Measurements from ENCODE around the gene NCLN. TPM values are rescaled to one million over a fixed set of nuclear protein-coding genes. Genes with fewer than 3 reads are reported as not detected.
"Not testable (repeated sequence)": the region's sequence is repeated elsewhere in the genome, so short reads cannot be mapped to it uniquely, and the experiment has no call there.

Gene NCLN
- total and polyA plus RNA-seq, 2 donors, result 14.5 to 62.6 TPM

DNA sequence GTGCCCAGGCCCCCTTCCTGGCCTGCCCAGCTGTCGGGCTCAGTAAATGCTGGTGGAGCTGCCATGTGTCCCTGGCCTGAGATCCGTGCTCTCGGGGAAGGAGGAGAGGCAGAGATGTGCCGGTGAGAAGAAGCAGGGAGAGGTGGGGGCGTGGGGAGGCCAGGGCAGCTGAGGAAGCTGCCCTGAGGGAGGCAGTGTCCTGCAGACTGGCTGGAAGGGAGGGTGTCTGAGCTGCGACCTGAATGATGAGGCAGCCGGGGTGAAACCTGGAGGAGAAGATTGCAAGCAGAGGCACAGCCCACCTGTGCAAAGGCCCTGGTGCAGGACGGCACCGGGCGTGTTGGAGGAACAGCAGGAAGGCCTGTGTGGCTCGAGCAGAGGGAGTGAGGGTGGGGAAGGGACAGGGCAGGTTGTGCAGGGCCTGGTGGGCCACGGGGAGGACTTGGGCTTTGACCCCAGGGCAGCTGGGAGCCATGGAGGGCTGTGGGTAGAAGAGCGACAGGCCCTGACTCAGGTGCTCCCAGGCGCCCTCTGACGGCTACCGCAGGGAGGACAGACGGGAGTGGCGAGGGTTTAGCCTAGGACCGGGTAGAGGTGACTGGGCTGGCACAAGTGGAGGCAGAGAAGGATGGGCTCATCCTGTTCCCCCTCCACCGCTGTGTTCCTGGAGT lies 24.8 kb downstream of the NCLN start:
- Histone ChIP-seq H3K4me3 (ENCODE audit: low read length in 2 of 2) (no peak overlapping the region), H3K4me1 (ENCODE audit: control insufficient read depth in 2 of 2, insufficient read depth in 2 of 2, low read length in 2 of 2) (no peaks in the 10 kb centered on the region), H3K36me3 (ENCODE audit: control insufficient read depth in 2 of 2, insufficient read depth in 2 of 2, low read length in 1 of 2) (peaks cover 20 to 30% of the 10 kb centered on the region in 2 donors), H3K9me3 (ENCODE audit: control insufficient read depth in 2 of 2, insufficient read depth in 1 of 2, low read length in 1 of 2) (no peaks in the 10 kb centered on the region), H3K27ac (ENCODE audit: low read depth in 1 of 2, low read length in 1 of 2) (no peak overlapping the region), H3K27me3 (ENCODE audit: control insufficient read depth in 2 of 2, insufficient read depth in 1 of 2, low read length in 1 of 2) (no peaks in the 10 kb centered on the region)
- 57% methylated on average over 20 of the region's 20 CpGs for WGBS
- DNase-seq (ENCODE audit: low read depth in 6 of 9, low spot score in 9 of 9), result peak in 4 of 9 donors; percentile 30 to 60 (median 48)

DNA sequence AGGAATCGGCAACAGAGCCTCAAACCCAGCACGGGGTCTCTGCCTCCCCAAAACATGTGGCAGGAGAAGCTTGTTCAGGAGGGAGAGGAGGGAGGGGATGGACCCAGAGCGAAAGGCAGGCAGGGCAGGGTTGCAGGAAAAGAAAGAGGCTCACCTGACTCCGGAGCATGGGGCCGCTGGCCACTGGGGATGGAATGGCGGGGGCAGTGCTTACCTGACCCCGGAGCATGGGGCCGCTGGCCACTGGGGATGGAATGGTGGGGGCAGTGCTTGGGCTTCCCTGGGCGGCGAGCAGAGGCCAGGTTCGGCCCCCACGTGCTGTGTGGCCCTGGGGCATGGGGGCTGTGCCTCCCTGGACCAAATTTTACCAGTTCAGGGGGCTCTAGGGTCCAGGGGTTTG lies 25.5 kb downstream of the NCLN start:
- Histone ChIP-seq H3K27me3 (ENCODE audit: control insufficient read depth in 2 of 2, insufficient read depth in 1 of 2, low read length in 1 of 2) (no peaks in the 10 kb centered on the region), H3K4me3 (ENCODE audit: low read length in 2 of 2) (no peak overlapping the region), H3K9me3 (ENCODE audit: control insufficient read depth in 2 of 2, insufficient read depth in 1 of 2, low read length in 1 of 2) (no peaks in the 10 kb centered on the region), H3K36me3 (ENCODE audit: control insufficient read depth in 2 of 2, insufficient read depth in 2 of 2, low read length in 1 of 2) (peaks cover 20 to 24% of the 10 kb centered on the region in 2 donors), H3K4me1 (ENCODE audit: control insufficient read depth in 2 of 2, insufficient read depth in 2 of 2, low read length in 2 of 2) (no peaks in the 10 kb centered on the region), H3K27ac (ENCODE audit: low read depth in 1 of 2, low read length in 1 of 2) (no peak overlapping the region)
- WGBS, result 86% methylated on average over 12 of the region's 12 CpGs
- no peak for DNase-seq (ENCODE audit: low read depth in 6 of 9, low spot score in 9 of 9)

DNA sequence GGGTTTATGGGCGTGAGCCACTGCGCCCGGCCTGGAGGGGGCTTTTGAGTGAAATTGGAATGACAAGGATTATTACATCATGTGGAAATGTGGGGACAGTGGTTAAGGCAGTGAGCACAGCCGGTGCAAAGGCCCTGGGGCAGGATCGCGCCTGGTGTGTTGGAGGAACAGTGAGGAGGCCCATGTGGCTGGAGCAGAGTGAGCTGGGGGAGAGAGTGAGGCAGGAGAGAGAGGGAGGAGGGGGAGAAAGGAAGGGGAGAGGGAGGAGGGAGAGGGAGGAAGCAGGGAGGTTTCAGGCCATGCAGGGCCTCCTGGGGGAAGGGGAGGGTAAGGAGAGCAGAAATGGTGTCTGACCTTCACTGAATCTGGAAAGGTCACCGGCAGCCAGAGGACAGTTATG lies 27.4 kb downstream of the NCLN start:
- Histone ChIP-seq H3K4me1 (ENCODE audit: control insufficient read depth in 2 of 2, insufficient read depth in 2 of 2, low read length in 2 of 2) (no peaks in the 10 kb centered on the region), H3K27me3 (ENCODE audit: control insufficient read depth in 2 of 2, insufficient read depth in 1 of 2, low read length in 1 of 2) (no peaks in the 10 kb centered on the region), H3K9me3 (ENCODE audit: control insufficient read depth in 2 of 2, insufficient read depth in 1 of 2, low read length in 1 of 2) (no peaks in the 10 kb centered on the region), H3K36me3 (ENCODE audit: control insufficient read depth in 2 of 2, insufficient read depth in 2 of 2, low read length in 1 of 2) (peaks cover 5 to 7% of the 10 kb centered on the region in 2 donors), H3K27ac (ENCODE audit: low read depth in 1 of 2, low read length in 1 of 2) (no peak overlapping the region), H3K4me3 (ENCODE audit: low read length in 2 of 2) (no peak overlapping the region)
- no peak for DNase-seq (ENCODE audit: low read depth in 6 of 9, low spot score in 9 of 9)
- WGBS, result 98% methylated on average over 7 of the region's 7 CpGs

DNA sequence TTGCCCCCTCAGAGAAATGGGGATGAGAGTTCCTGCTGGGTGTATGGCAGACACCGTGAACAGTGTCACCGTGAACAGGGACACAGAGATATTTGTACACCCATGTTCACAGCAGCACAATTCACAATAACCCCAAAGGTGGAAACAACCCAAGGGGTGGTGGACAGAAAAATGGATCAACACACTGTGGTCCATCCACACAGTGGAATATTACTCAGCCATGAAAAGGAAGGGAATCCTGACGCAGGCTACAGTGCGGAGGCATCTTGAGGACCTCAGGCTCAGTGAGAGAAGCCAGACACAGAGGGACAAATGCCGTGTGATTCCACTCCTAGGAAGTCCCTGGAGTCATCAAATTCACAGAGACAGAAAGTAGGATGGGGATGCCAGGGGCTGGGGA lies 31.1 kb downstream of the NCLN start:
- H3K27me3 ChIP-seq (ENCODE audit: control insufficient read depth in 2 of 2, insufficient read depth in 1 of 2, low read length in 1 of 2), result no peaks in the 10 kb centered on the region
- no peaks in the 10 kb centered on the region for H3K36me3 ChIP-seq (ENCODE audit: control insufficient read depth in 2 of 2, insufficient read depth in 2 of 2, low read length in 1 of 2)
- WGBS, result 88% methylated on average over 5 of the region's 5 CpGs
- no peak overlapping the region for H3K4me3 ChIP-seq (ENCODE audit: low read length in 2 of 2)
- H3K4me1 ChIP-seq (ENCODE audit: control insufficient read depth in 2 of 2, insufficient read depth in 2 of 2, low read length in 2 of 2), result no peaks in the 10 kb centered on the region
- no peaks in the 10 kb centered on the region for H3K9me3 ChIP-seq (ENCODE audit: control insufficient read depth in 2 of 2, insufficient read depth in 1 of 2, low read length in 1 of 2)
- no peak overlapping the region for H3K27ac ChIP-seq (ENCODE audit: low read depth in 1 of 2, low read length in 1 of 2)
- no peak for DNase-seq (ENCODE audit: low read depth in 6 of 9, low spot score in 9 of 9)

DNA sequence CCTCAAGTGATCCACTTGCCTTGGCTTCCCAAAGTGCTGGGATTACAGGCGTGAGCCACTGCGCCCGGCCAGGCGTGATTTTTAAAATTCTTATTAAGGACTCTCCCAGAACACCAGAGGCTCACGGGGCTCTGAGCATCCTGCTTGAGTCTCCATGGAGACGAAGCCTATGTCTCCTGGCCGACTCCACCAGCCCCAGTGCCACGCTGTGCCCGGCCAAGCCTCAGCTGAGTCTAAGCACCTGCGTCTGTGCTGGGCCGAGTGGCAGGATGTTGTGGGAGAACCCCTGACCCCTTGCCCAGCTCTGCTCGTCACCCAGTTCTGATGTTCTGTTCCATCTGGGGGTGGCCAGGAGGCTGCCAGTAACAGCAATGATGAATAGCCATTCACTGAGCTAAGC lies 34.8 kb downstream of the NCLN start:
- Histone ChIP-seq H3K4me3 (ENCODE audit: low read length in 2 of 2) (no peak overlapping the region), H3K9me3 (ENCODE audit: control insufficient read depth in 2 of 2, insufficient read depth in 1 of 2, low read length in 1 of 2) (no peaks in the 10 kb centered on the region), H3K4me1 (ENCODE audit: control insufficient read depth in 2 of 2, insufficient read depth in 2 of 2, low read length in 2 of 2) (no peaks in the 10 kb centered on the region), H3K36me3 (ENCODE audit: control insufficient read depth in 2 of 2, insufficient read depth in 2 of 2, low read length in 1 of 2) (no peaks in the 10 kb centered on the region), H3K27ac (ENCODE audit: low read depth in 1 of 2, low read length in 1 of 2) (no peak overlapping the region), H3K27me3 (ENCODE audit: control insufficient read depth in 2 of 2, insufficient read depth in 1 of 2, low read length in 1 of 2) (peaks cover 0 to 18% of the 10 kb centered on the region in 2 donors)
- WGBS, result 93% methylated on average over 12 of the region's 12 CpGs
- DNase-seq (ENCODE audit: low read depth in 6 of 9, low spot score in 9 of 9), result no peak

DNA sequence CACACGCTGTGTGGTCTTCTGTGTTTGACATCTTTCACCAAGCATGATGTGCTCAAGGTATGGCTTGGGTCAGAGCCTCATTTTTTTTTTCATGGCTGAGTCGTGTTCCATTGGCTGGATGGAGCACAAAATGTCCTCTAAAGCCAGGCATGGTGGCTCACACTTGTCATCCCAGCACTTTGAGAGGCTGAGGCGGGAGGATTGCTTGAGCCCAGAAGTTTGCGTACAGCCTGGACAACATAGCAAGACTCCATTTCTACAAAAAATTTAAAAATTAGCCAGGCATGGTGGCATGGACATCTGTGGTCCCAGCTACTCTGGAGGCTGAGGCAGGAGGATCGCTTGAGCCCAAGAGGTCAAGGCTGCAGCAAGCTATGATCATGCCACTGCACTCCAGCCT lies 35.8 kb downstream of the NCLN start:
- H3K27me3 ChIP-seq (ENCODE audit: control insufficient read depth in 2 of 2, insufficient read depth in 1 of 2, low read length in 1 of 2), result peaks cover 0 to 28% of the 10 kb centered on the region in 2 donors
- H3K4me1 ChIP-seq (ENCODE audit: control insufficient read depth in 2 of 2, insufficient read depth in 2 of 2, low read length in 2 of 2); H3K4me3 ChIP-seq (ENCODE audit: low read length in 2 of 2); DNase-seq (ENCODE audit: low read depth in 6 of 9, low spot score in 9 of 9); H3K9me3 ChIP-seq (ENCODE audit: control insufficient read depth in 2 of 2, insufficient read depth in 1 of 2, low read length in 1 of 2); H3K36me3 ChIP-seq (ENCODE audit: control insufficient read depth in 2 of 2, insufficient read depth in 2 of 2, low read length in 1 of 2); H3K27ac ChIP-seq (ENCODE audit: low read depth in 1 of 2, low read length in 1 of 2): not testable (repeated sequence)
- WGBS, result 97% methylated on average over 5 of the region's 5 CpGs

DNA sequence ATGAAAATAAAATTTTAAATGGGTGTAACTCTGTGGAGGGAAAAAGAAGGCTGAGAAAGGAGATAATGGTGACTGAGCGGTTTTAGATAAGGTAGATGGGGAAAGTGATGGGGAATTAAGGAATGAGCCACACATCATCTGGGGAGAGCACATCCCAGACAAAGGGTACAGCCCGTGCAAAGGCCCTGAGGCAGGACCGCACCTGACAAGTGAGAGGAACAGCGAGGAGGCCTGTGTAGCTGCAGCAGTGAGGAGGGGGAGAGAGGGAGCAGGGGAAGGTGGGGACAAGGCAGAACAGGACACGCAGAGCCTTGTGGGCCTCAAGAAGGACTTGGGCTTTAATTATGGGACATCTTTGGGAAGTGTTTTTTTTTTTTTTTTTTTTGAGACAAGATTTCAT lies 37.0 kb downstream of the NCLN start:
- Histone ChIP-seq H3K9me3 (ENCODE audit: control insufficient read depth in 2 of 2, insufficient read depth in 1 of 2, low read length in 1 of 2) (no peaks in the 10 kb centered on the region), H3K27ac (ENCODE audit: low read depth in 1 of 2, low read length in 1 of 2) (no peak overlapping the region), H3K27me3 (ENCODE audit: control insufficient read depth in 2 of 2, insufficient read depth in 1 of 2, low read length in 1 of 2) (peaks cover 0 to 39% of the 10 kb centered on the region in 2 donors), H3K36me3 (ENCODE audit: control insufficient read depth in 2 of 2, insufficient read depth in 2 of 2, low read length in 1 of 2) (no peaks in the 10 kb centered on the region), H3K4me1 (ENCODE audit: control insufficient read depth in 2 of 2, insufficient read depth in 2 of 2, low read length in 2 of 2) (no peaks in the 10 kb centered on the region), H3K4me3 (ENCODE audit: low read length in 2 of 2) (no peak overlapping the region)
- DNase-seq (ENCODE audit: low read depth in 6 of 9, low spot score in 9 of 9), result no peak
- WGBS, result 95% methylated on average over 5 of the region's 5 CpGs

DNA sequence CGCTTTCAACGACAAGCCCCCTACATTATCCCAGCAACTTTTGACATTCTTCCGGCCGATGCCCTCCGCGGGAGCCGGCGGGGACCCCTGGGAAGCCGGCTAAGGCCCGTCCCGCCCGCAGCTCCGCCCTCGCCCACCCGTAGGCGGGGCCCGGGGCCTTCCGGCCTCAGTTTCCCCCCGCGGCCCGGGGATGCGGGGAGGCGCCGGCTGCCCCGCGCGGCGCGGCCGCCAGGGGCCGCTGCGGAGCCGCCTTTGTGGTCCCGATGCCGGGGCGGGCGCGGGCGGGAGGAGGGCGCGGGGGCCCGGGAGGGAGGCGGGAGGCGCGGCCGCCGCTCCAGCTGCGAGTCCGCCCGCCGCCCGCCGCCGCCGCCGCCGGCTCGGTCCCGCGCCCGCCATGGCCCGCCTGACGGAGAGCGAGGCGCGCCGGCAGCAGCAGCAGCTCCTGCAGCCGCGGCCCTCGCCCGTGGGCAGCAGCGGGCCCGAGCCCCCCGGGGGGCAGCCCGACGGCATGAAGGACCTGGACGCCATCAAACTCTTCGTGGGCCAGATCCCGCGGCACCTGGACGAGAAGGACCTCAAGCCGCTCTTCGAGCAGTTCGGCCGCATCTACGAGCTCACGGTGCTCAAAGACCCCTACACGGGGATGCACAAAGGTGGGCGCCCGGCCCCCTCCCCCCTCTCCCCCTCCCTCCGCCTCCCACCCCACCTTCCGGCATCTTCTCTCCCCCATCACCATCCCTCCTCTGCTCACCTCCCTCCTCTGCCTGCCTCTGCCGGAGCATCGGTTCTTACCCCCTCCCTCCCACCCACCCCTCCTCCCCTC lies 38.8 kb downstream of the NCLN start, which contains the start of gene CELF5:
Gene CELF5 (plus strand): TSS at position 316 of the 823 bp plus-strand sequence. CDS start 79 bp downstream, at position 395.
- peaks cover 0 to 58% of the 10 kb centered on the region in 2 donors for H3K27me3 ChIP-seq (ENCODE audit: control insufficient read depth in 2 of 2, insufficient read depth in 1 of 2, low read length in 1 of 2)
- H3K4me1 ChIP-seq (ENCODE audit: control insufficient read depth in 2 of 2, insufficient read depth in 2 of 2, low read length in 2 of 2), result peaks cover 4 to 8% of the 10 kb centered on the region in 2 donors
- WGBS, result 2% methylated on average over 94 of the region's 94 CpGs
- H3K27ac ChIP-seq (ENCODE audit: low read depth in 1 of 2, low read length in 1 of 2), result no peak within 1 kb of the TSS
- H3K9me3 ChIP-seq (ENCODE audit: control insufficient read depth in 2 of 2, insufficient read depth in 1 of 2, low read length in 1 of 2), result peaks cover 0 to 2% of the 10 kb centered on the region in 2 donors
- no peaks in the 10 kb centered on the region for H3K36me3 ChIP-seq (ENCODE audit: control insufficient read depth in 2 of 2, insufficient read depth in 2 of 2, low read length in 1 of 2)
- H3K4me3 ChIP-seq (ENCODE audit: low read length in 2 of 2), result peak within 1 kb of the TSS in 1 of 2 donors; percentile 70
- DNase-seq (ENCODE audit: low read depth in 6 of 9, low spot score in 9 of 9), result peak in 6 of 9 donors; percentile 33 to 72 (median 58)

DNA sequence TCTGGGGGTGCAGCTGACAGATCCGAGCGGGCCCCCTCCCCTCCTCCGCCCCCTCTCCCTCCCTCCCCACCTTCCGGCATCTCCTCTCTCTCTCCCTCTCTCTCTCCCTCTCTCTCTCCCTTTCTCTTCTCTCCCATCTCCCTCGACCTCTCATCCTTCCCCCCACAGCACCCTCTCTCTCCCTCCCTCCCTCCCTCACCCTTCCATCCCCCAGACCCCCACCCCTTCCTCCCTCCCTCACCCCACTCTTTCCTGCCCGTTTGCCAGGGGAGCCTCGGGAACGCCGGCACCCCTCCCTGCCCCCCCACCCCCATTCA lies 39.4 kb downstream of the NCLN start:
- H3K36me3 ChIP-seq (ENCODE audit: control insufficient read depth in 2 of 2, insufficient read depth in 2 of 2, low read length in 1 of 2), result no peaks in the 10 kb centered on the region
- peak overlapping the region in 1 of 2 donors; percentile 70 for H3K4me3 ChIP-seq (ENCODE audit: low read length in 2 of 2)
- 1% methylated on average over 9 of the region's 9 CpGs for WGBS
- H3K27me3 ChIP-seq (ENCODE audit: control insufficient read depth in 2 of 2, insufficient read depth in 1 of 2, low read length in 1 of 2), result peaks cover 3 to 64% of the 10 kb centered on the region in 2 donors
- no peak for DNase-seq (ENCODE audit: low read depth in 6 of 9, low spot score in 9 of 9)
- H3K4me1 ChIP-seq (ENCODE audit: control insufficient read depth in 2 of 2, insufficient read depth in 2 of 2, low read length in 2 of 2), result peaks cover 4 to 8% of the 10 kb centered on the region in 2 donors
- H3K27ac ChIP-seq (ENCODE audit: low read depth in 1 of 2, low read length in 1 of 2), result no peak overlapping the region
- peaks cover 0 to 7% of the 10 kb centered on the region in 2 donors for H3K9me3 ChIP-seq (ENCODE audit: control insufficient read depth in 2 of 2, insufficient read depth in 1 of 2, low read length in 1 of 2)

Measured in thymus (tissue), 11 donors.